Breast epithelium (tissue), 4 donors: ENCODE data around the gene RPS19BP1. TPM values are rescaled to one million over a fixed set of nuclear protein-coding genes. Genes with fewer than 3 reads are reported as not detected.

Experiments
- DNase-seq, 2 donors: peaks; one replicate each; pipeline ENCODE4 v3.0.0-alpha.2; 2019; ENCODE audit warnings: low spot score in 2 of 2
- H3K27ac ChIP-seq, 2 donors: fragments of 200-600 bp; sonication (generic) in 1 of 2; one replicate each; pipeline ENCODE4 v1.5.1; 2016 to 2019; ENCODE audit warnings: mild to moderate bottlenecking in 1 of 2
- H3K27me3 ChIP-seq, 2 donors: fragments of 200-600 bp; sonication (generic) in 1 of 2; one replicate each; pipeline versions ENCODE4 v1.5.1 to v1.6.0; 2017 to 2019; ENCODE audit warnings: control low read depth in 1 of 2, mild to moderate bottlenecking in 1 of 2
- H3K36me3 ChIP-seq: fragments of 200-600 bp; one replicate; pipeline ENCODE4 v1.5.1; 2019
- H3K4me1 ChIP-seq, 2 donors: fragments of 200-600 bp; sonication (generic); one replicate each; pipeline ENCODE4 v1.5.1; 2016 to 2019; ENCODE audit warnings: control low read depth in 1 of 2
- H3K4me3 ChIP-seq, 3 donors: fragments of 200-600 bp; sonication (generic); 1 replicate in 2 of 3; 2 replicates in 1 of 3; pipeline ENCODE4 v1.5.1; 2016 to 2019; ENCODE audit warnings: mild to moderate bottlenecking in 3 of 3, moderate library complexity in 2 of 3
- H3K9me3 ChIP-seq, 2 donors: fragments of 200-600 bp; sonication (generic) in 1 of 2; one replicate each; pipeline ENCODE4 v1.5.1; 2016 to 2019; ENCODE audit warnings: control low read depth in 1 of 2
- CTCF ChIP-seq, 3 donors: fragments of 450-650 bp; IDR thresholded peaks; one replicate each; pipeline ENCODE4 v1.5.1; 2016 to 2017; ENCODE audit warnings: antibody characterized with exemption in 3 of 3, mild to moderate bottlenecking in 3 of 3, moderate library complexity in 3 of 3
- POLR2A ChIP-seq: fragments of 450-650 bp; IDR thresholded peaks from one replicate; pipeline ENCODE4 v1.6.1; 2016; ENCODE audit warnings: antibody characterized with exemption, mild to moderate bottlenecking, moderate library complexity
- POLR2AphosphoS5 ChIP-seq, 3 donors: sonication (generic); formaldehyde crosslinking; IDR thresholded peaks; one replicate each; pipeline ENCODE4 v1.6.1; 2017; ENCODE audit warnings: antibody characterized with exemption in 3 of 3
- intact Hi-C: fragments of 100-400 bp; cut with DNase I; formaldehyde crosslinking; loops from one replicate; pipeline ENCODE4 v1.15.1; 2023; ENCODE audit warnings: low total_unique reads
- total RNA-seq, 3 donors: library from RNA; depleted of rRNA; stranded (reverse); fragments of >200 nt; gene quantifications; one replicate each; pipeline ENCODE4 v1.1.0, GENCODE V29; 2016

RPS19BP1 gene
- total RNA-seq, 3 donors from 2014 or later: 112 to 177 (median 159) TPM

- no peak for DNase-seq
- intact Hi-C loops: no loop called here
- H3K9me3 ChIP-seq: no peaks in the 10 kb centered on the region
- TF ChIP-seq POLR2AphosphoS5 (IDR thresholded peaks at IDR 0.05) (no peak), POLR2A (no peak), CTCF (IDR thresholded peaks at IDR 0.05) (no peak)
- H3K4me1 ChIP-seq: peaks cover 0 to 4% of the 10 kb centered on the region in 2 donors
- H3K27ac ChIP-seq: no peak overlapping the region
- peaks cover 8 to 40% of the 10 kb centered on the region in 2 donors for H3K27me3 ChIP-seq
- no peak overlapping the region for H3K4me3 ChIP-seq
- no peaks in the 10 kb centered on the region for H3K36me3 ChIP-seq
These were observed 27.6 kb upstream of the RPS19BP1 start for GRCh38 chr22:39560127-39560526.

- Histone ChIP-seq H3K9me3 (no peaks in the 10 kb centered on the region), H3K27me3 (peaks cover 8 to 40% of the 10 kb centered on the region in 2 donors), H3K4me3 (no peak overlapping the region), H3K4me1 (peaks cover 0 to 4% of the 10 kb centered on the region in 2 donors), H3K27ac (no peak overlapping the region), H3K36me3 (no peaks in the 10 kb centered on the region)
- intact Hi-C loops: no loop called here
- TF ChIP-seq POLR2AphosphoS5 (IDR thresholded peaks at IDR 0.05) (no peak), POLR2A (no peak), CTCF (IDR thresholded peaks at IDR 0.05) (peak in 2 of 3 donors; percentile 21 to 28)
- no peak for DNase-seq
These were observed 27.0 kb upstream of the RPS19BP1 start for GRCh38 chr22:39559456-39560105.

- H3K27me3 ChIP-seq: peaks cover 8 to 40% of the 10 kb centered on the region in 2 donors
- peaks cover 0 to 4% of the 10 kb centered on the region in 2 donors for H3K4me1 ChIP-seq
- intact Hi-C loops: no loop called here
- H3K9me3 ChIP-seq: no peaks in the 10 kb centered on the region
- H3K27ac ChIP-seq: no peak overlapping the region
- TF ChIP-seq POLR2AphosphoS5 (IDR thresholded peaks at IDR 0.05): no peak
- no peak for TF ChIP-seq POLR2A
- no peak for TF ChIP-seq CTCF (IDR thresholded peaks at IDR 0.05)
- H3K4me3 ChIP-seq: no peak overlapping the region
- no peak for DNase-seq
- no peaks in the 10 kb centered on the region for H3K36me3 ChIP-seq
These were observed 26.4 kb upstream of the RPS19BP1 start for GRCh38 chr22:39558950-39559349.

GRCh38 chr22:39558254-39558727, 25.7 kb upstream of the RPS19BP1 start:
- intact Hi-C loops: no loop called here
- peaks cover 0 to 4% of the 10 kb centered on the region in 2 donors for H3K4me1 ChIP-seq
- H3K27me3 ChIP-seq: peaks cover 8 to 40% of the 10 kb centered on the region in 2 donors
- no peak overlapping the region for H3K27ac ChIP-seq
- no peaks in the 10 kb centered on the region for H3K9me3 ChIP-seq
- H3K36me3 ChIP-seq: no peaks in the 10 kb centered on the region
- no peak for DNase-seq
- TF ChIP-seq POLR2AphosphoS5 (IDR thresholded peaks at IDR 0.05) (no peak), CTCF (IDR thresholded peaks at IDR 0.05) (no peak), POLR2A (no peak)
- peak overlapping the region in 2 of 3 donors; percentile 40 to 65 for H3K4me3 ChIP-seq
